ENCODE data around the gene TRPM4.

- no peak for TF ChIP-seq HDAC6 (IDR thresholded peaks at IDR 0.05; ENCODE audit: low read depth, low read length)
- TF ChIP-seq POLR2A (IDR thresholded peaks at IDR 0.05; ENCODE audit: control extremely low read depth in 1 of 2, low read depth in 2 of 2, low read length in 2 of 2) = no peak
- TF ChIP-seq EZH2 (IDR thresholded peaks at IDR 0.05; ENCODE audit: low read depth, low read length, severe bottlenecking) = no peak
- no peak for TF ChIP-seq KDM5A (IDR thresholded peaks at IDR 0.05; ENCODE audit: low read length)
- no peak for TF ChIP-seq CTCF (IDR thresholded peaks at IDR 0.05; ENCODE audit: control extremely low read depth in 1 of 3, insufficient read depth in 1 of 3, low read depth in 1 of 3, low read length in 3 of 3)
These were observed 23.8 kb upstream of the TRPM4 start for GRCh38 chr19:49133621-49134454.
